Muscle layer of colon (tissue), 2 donors: ENCODE results near the gene SLIT3.

Source experiments
- H3K27ac ChIP-seq: one replicate; pipeline ENCODE4 v1.7.0; 2013; ENCODE audit warnings: low read depth, mild to moderate bottlenecking, low read length, moderate library complexity
- H3K27me3 ChIP-seq, 2 donors: one replicate each; pipeline ENCODE4 v1.7.0; 2013; ENCODE audit warnings: low read length in 2 of 2, mild to moderate bottlenecking in 2 of 2; ENCODE audit not compliant: insufficient read depth in 2 of 2, control insufficient read depth in 1 of 2
- H3K36me3 ChIP-seq: one replicate; pipeline ENCODE4 v1.7.0; 2013; ENCODE audit warnings: mild to moderate bottlenecking, low read length; ENCODE audit not compliant: insufficient read depth
- H3K4me1 ChIP-seq: one replicate; pipeline ENCODE4 v1.7.0; 2013; ENCODE audit warnings: mild to moderate bottlenecking, low read length; ENCODE audit not compliant: insufficient read depth
- H3K4me3 ChIP-seq, 2 donors: one replicate each; pipeline ENCODE4 v1.7.0; 2013; ENCODE audit warnings: low read length in 2 of 2, low read depth in 1 of 2, mild to moderate bottlenecking in 1 of 2, moderate library complexity in 1 of 2
- H3K9ac ChIP-seq: one replicate; pipeline ENCODE4 v1.7.0; 2013; ENCODE audit warnings: low read length
- H3K9me3 ChIP-seq: one replicate; pipeline ENCODE4 v1.7.0; 2013; ENCODE audit warnings: mild to moderate bottlenecking, low read length
- donor health status: abdominal sarcoma.
- donor health status: Adenocarcinoma of cecum.

The SLIT3 gene

DNA sequence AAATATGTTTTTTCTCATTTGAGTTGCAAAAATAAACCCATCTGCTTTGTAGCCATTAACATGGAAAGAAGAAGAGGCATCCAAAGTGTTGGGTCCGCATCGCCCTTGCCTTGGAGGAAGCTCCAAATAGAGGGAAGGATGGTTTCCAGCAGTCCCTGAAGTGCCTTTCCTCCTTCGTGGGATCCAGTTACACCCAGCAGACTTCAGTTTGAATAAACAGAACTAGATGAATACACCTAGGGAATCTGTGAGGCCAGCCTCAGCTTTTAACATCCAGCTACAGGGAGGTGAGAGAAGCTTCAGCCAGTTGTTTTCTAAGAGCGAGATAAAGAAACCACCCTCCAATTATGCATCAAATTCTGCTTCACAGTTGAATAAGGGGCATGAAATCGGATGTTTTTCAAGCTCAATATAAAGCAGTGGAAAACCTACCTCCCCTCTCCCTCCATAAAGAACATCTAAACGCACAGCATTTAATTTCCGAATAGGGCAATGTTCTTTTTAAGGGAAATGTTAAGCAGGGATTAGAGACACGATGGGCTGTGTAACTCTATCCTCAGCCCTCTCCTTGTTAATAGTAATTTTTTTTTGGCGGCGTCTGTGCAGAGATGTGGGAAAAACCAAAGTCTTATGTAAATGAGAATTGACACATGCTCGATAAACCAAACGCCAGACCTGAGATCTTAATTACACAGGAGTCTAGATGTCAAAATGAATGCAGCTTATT lies 264.7 kb downstream of the SLIT3 start:
- Histone ChIP-seq H3K9ac (no peak overlapping the region), H3K9me3 (no peaks in the 10 kb centered on the region), H3K4me1 (no peaks in the 10 kb centered on the region), H3K4me3 (no peak overlapping the region), H3K27ac (no peak overlapping the region), H3K27me3 (no peaks in the 10 kb centered on the region), H3K36me3 (no peaks in the 10 kb centered on the region)

DNA sequence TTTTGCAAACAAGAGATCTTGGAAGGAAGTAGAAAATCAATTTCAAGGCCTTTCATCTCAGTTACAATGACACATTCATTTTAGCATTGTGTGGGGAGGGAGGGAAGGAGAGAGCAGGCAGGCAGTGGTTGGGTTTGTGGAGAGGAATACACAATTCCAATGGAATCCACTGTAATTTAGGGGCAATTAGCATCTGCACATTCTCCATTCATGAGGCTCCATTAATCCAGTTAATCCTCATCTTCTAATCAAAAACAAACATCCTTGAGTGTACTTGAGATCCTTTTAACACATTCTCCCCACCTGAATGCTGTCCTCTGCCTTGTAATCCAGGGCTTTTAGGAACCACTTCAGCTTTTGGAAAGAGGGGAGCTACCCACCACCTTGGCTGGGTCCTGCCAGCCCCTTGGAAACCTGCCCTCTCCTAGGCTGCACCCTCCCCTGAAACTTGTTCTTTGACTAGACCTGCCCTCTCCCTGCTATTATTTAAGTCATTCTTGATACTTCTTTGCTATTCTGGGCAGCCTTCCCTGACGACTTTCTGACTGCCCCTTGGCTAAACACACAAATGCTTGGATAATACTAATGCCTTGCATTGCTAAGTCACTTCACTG lies 271.2 kb downstream of the SLIT3 start:
- Histone ChIP-seq H3K4me3 (no peak overlapping the region), H3K9me3 (no peaks in the 10 kb centered on the region), H3K36me3 (no peaks in the 10 kb centered on the region), H3K9ac (no peak overlapping the region), H3K4me1 (peaks cover 8% of the 10 kb centered on the region), H3K27me3 (no peaks in the 10 kb centered on the region), H3K27ac (no peak overlapping the region)

DNA sequence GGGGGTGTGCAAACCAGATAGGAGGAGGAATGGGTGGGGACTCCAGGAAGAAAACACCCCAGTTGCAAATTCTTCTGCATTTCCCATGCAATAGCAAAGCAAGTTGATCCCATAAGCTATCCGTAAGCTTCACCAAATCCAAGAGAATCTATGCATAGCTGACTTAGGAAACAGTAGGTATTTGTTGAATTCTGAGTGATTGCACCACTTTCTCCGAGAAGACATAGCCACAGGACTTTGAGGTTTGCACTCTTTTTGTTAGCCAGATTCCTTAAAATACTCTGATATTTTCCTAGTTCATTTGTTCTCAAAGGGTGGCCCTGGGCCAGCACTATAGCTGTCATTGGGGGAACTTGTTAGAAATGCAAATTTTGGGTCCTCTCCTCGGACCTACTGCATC lies 271.9 kb downstream of the SLIT3 start:
- no peaks in the 10 kb centered on the region for H3K36me3 ChIP-seq
- no peak overlapping the region for H3K9ac ChIP-seq
- H3K4me1 ChIP-seq = peaks cover 8% of the 10 kb centered on the region
- H3K4me3 ChIP-seq = no peak overlapping the region
- H3K27me3 ChIP-seq = no peaks in the 10 kb centered on the region
- no peak overlapping the region for H3K27ac ChIP-seq
- H3K9me3 ChIP-seq = no peaks in the 10 kb centered on the region

- Histone ChIP-seq H3K36me3 (no peaks in the 10 kb centered on the region), H3K9me3 (no peaks in the 10 kb centered on the region), H3K27ac (no peak overlapping the region), H3K27me3 (no peaks in the 10 kb centered on the region), H3K4me3 (no peak overlapping the region), H3K9ac (no peak overlapping the region), H3K4me1 (peaks cover 8% of the 10 kb centered on the region)
Measured at GRCh38 chr5:169027501-169028061, 273.4 kb downstream of the SLIT3 start.

GRCh38 chr5:169025491-169025890 lies 275.4 kb downstream of the SLIT3 start:
- Histone ChIP-seq H3K4me1 (peaks cover 6% of the 10 kb centered on the region), H3K9ac (no peak overlapping the region), H3K9me3 (no peaks in the 10 kb centered on the region), H3K36me3 (no peaks in the 10 kb centered on the region), H3K4me3 (no peak overlapping the region), H3K27ac (no peak overlapping the region), H3K27me3 (no peaks in the 10 kb centered on the region)

DNA sequence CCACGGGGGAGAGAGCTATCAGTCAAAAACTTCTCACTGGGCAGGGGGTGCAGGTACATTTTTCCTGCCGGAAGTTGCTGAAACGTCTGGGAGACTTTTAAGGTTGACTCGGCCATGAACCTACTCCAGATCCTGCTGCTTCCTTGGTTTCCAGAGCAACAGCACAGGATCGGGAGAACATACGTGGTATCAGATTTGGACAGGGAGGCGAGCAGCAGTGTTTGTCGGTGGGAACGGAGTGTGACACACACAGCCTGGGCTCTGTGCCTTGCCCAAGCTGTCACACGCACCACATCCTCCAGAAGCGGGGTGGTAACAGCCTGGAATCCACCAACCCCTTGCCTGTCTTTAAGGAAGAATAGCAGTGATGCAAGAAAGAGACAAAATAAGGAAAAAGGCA lies 276.5 kb downstream of the SLIT3 start:
- Histone ChIP-seq H3K4me3 (no peak overlapping the region), H3K4me1 (no peaks in the 10 kb centered on the region), H3K27me3 (no peaks in the 10 kb centered on the region), H3K9me3 (no peaks in the 10 kb centered on the region), H3K27ac (no peak overlapping the region), H3K36me3 (no peaks in the 10 kb centered on the region), H3K9ac (no peak overlapping the region)

DNA sequence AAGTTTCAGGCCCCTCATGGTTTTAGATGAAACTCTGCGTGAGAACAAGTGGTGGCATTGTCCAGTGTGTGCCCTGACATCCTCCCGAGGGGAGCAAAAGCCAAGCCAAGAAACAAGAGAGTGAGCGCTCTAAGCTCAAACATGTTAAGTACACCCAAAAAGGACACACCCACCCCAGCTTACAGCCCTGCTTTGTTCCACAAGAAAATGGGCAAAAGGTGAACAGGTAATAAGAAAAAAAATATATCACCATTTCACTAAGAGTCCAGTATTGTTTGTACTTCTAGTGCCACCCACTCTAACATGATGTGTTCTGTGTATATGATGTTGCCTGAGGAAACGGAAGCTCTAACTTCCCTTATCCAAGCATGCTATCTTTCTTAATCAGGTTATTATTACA lies 278.2 kb downstream of the SLIT3 start:
- H3K9ac ChIP-seq = no peak overlapping the region
- H3K9me3 ChIP-seq = no peaks in the 10 kb centered on the region
- no peak overlapping the region for H3K4me3 ChIP-seq
- no peaks in the 10 kb centered on the region for H3K36me3 ChIP-seq
- H3K4me1 ChIP-seq = no peaks in the 10 kb centered on the region
- H3K27me3 ChIP-seq = no peaks in the 10 kb centered on the region
- no peak overlapping the region for H3K27ac ChIP-seq

DNA sequence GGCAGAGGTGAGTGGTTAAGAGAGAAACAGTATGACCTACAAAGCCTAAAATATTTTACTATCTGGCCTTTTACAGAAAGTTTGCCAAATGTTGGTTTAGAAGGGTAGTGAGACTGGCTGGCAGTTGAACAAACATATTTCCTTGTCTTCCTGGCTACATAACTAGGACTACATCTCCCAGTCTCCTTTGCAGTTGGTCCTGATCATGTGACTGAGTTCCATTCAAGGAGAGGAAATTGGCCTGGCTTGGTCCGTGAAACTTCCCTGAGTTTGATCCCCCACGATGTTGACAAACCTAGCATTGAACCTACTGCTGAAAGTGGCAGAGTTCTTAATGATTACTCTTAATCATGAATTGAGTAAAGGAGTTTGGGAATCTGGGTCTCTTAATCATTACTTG lies 280.8 kb downstream of the SLIT3 start:
- Histone ChIP-seq H3K9ac (no peak overlapping the region), H3K9me3 (no peaks in the 10 kb centered on the region), H3K4me3 (no peak overlapping the region), H3K27ac (no peak overlapping the region), H3K36me3 (no peaks in the 10 kb centered on the region), H3K4me1 (no peaks in the 10 kb centered on the region), H3K27me3 (no peaks in the 10 kb centered on the region)

DNA sequence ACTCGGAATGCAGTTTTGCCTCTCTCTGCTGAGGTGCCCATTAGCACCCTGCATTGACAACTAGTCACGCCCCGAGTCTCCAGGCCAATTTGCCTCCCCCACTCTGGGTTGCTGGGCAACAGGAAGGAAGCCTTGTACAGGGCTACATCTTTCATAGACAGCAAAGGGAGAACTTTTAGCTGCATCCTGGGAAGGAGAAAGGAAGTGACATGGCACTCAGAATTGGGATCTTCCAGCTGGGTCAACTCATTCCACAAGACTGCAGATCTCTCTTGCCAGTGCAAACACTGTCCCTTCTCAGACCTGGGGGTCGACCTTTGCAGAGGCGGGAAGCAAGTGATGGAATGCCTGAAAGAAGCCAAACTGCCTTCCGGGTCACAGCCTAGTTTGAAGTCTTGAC lies 282.0 kb downstream of the SLIT3 start:
- Histone ChIP-seq H3K27me3 (no peaks in the 10 kb centered on the region), H3K36me3 (no peaks in the 10 kb centered on the region), H3K27ac (no peak overlapping the region), H3K9ac (no peak overlapping the region), H3K4me3 (no peak overlapping the region), H3K4me1 (no peaks in the 10 kb centered on the region), H3K9me3 (no peaks in the 10 kb centered on the region)

DNA sequence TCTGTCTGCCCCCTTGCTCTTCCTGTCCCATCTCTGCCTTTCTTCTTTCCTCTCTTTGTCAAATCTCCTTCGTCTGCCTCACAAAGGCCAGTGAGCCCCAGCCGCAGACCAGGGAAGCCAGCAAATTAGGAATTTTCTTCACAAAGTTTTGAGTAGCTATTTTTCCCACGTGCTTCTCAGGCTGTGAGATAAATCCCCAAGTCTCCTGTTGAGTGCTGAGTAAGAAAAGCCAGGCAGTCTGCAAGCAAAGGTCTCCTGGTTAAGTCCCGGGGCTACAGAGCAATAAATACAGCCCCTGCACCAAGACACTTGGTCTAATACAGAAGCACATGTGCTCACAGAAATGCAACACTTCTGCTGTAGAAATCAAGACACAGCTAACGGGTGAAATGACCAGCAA lies 284.9 kb downstream of the SLIT3 start:
- Histone ChIP-seq H3K27me3 (no peaks in the 10 kb centered on the region), H3K27ac (no peak overlapping the region), H3K4me1 (no peaks in the 10 kb centered on the region), H3K9me3 (no peaks in the 10 kb centered on the region), H3K36me3 (no peaks in the 10 kb centered on the region), H3K9ac (no peak overlapping the region), H3K4me3 (no peak overlapping the region)

DNA sequence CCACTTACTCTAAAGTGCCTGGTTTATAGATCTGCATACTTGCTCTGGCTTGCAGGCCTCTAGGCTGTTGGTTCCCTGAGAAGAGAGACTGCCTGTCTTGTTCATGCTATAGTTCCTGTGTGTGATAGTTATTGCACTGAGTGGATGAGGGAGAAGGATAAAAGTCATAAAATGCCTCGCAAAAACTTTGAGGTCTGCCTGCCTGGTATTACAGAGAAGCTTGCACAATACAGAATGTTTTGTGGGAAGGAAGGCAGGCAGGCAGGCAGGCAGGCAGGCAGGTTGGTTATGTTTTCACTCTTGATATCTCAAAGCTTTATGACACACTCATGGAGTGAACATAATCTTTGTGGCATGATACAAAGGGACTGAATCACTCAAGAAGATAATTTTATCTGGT lies 287.1 kb downstream of the SLIT3 start:
- H3K9ac ChIP-seq = no peak overlapping the region
- no peaks in the 10 kb centered on the region for H3K36me3 ChIP-seq
- peaks cover 3% of the 10 kb centered on the region for H3K4me1 ChIP-seq
- H3K27ac ChIP-seq = no peak overlapping the region
- H3K4me3 ChIP-seq = no peak overlapping the region
- no peaks in the 10 kb centered on the region for H3K9me3 ChIP-seq
- H3K27me3 ChIP-seq = no peaks in the 10 kb centered on the region
